Measurements from ENCODE around the gene JAKMIP1.
"Not testable (repeated sequence)": the region's sequence is repeated elsewhere in the genome, so short reads cannot be mapped to it uniquely, and the experiment has no call there.

The JAKMIP1 gene

DNA sequence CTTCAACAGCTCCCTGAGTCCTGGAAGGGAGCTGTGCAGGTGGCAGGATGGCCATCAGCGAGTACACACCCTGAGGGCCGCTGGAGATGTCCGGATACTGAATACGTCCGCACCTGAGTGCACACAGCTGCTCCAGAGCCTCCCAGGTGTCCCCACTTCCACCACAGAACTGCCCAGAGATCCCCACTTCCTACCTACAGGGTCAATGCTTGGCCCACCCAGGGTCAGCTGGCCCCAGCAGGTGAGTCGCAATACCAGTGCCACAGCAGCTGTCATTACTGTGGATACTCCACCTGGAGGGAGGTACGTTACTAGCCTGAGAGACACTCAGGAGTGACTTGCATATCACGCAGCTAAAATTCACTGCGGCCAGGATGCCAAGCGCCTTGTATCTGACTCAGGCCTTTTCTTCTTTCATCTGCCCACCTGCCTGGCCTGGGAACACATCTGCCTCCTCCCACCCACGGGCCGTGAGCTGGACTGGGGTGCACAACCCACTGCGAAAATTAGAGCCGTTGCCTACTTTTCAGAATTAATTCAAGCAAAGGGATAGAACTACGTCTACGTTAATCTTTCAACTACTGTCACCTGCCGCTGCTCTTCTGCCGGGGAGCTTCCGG lies 191.5 kb downstream of the JAKMIP1 start:
- CTCF ChIA-PET = interaction anchor here (0.6 to 1.4 kb wide), 2 partner anchors 10 to 465 kb away, joined by 5 read pairs; no protein-coding TSS in a partner anchor

DNA sequence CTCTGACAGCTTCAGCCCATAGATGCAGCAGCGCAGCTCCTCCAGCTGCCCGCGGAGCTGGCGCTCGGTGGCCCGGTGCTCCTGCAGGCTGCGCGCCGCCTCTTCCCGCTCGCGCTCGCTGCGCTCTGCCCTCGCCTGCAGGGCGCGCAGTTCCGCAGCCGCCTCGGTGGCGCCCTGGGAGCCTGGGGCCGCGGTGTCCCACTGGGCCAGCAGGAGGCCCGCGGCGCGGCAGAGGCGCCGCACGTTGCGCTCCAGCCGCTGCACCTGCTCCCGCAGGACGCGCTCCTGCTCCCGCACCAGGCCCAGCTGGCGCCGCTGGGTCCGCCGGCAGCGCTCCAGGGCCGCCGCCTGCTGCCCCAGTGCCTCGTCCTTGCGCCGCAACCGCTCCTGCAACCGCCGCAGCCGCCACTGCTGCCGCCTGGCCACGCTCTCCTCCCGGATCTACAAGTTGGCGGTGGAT lies 192.2 kb downstream of the JAKMIP1 start:
- ChIA-PET POLR2A (no interaction called here), CTCF (interaction anchor here (1.4 kb wide), 1 partner anchor 10 kb away, joined by 5 read pairs; no protein-coding TSS in a partner anchor)
- TF ChIP-seq ZNF384 (IDR thresholded peaks at IDR 0.05) (no peak), TARDBP (IDR thresholded peaks at IDR 0.05) (no peak), NFRKB (IDR thresholded peaks at IDR 0.05) (no peak), LEF1 (IDR thresholded peaks at IDR 0.05; ENCODE audit: borderline replicate concordance) (no peak), ELF4 (IDR thresholded peaks at IDR 0.05) (no peak)
- peak; percentile 75 for DNase-seq (ENCODE audit: extremely low spot score)

More for the DNA sequence above, 191.5 kb downstream of the JAKMIP1 start:
- no peak for DNase-seq (ENCODE audit: extremely low spot score)
- POLR2A ChIA-PET = no interaction called here
- TF ChIP-seq ZNF384 (IDR thresholded peaks at IDR 0.05) = no peak

DNA sequence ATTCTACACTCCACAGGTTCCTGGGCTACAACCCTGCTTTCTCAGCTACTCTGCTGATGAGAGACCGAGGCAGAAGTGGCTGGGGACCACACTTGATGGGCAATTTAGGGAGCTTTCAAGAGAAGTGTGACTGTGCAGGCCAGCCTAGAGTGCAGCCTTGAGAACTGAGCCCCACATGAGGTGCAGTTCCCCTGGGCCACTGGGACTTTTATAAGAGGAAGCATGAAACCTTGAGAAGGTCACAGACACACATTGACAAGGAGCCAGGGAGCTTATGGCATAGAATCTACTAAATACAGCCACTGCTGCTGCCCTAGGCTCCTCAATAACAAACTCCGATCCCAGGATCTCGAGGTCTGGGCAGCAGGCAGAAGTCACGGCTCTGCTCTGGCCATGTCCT lies 195.2 kb downstream of the JAKMIP1 start:
- ChIA-PET POLR2A (no interaction called here), CTCF (interaction anchor here (0.5 kb wide), 1 partner anchor 327 kb away, joined by 3 read pairs; no protein-coding TSS in a partner anchor)
- no peak for DNase-seq (ENCODE audit: extremely low spot score)
- TF ChIP-seq HDGF (IDR thresholded peaks at IDR 0.05; ENCODE audit: borderline replicate concordance) = no peak
- no peak for TF ChIP-seq L3MBTL2 (conservative IDR thresholded peaks at IDR 0.05)
- TF ChIP-seq ARNT (IDR thresholded peaks at IDR 0.05) = no peak
- TF ChIP-seq SP1 (IDR thresholded peaks at IDR 0.05) = no peak
- TF ChIP-seq NFRKB (IDR thresholded peaks at IDR 0.05) = no peak
- TF ChIP-seq CTBP1 (IDR thresholded peaks at IDR 0.05; ENCODE audit: borderline replicate concordance) = no peak
- TF ChIP-seq, protein P1, sequence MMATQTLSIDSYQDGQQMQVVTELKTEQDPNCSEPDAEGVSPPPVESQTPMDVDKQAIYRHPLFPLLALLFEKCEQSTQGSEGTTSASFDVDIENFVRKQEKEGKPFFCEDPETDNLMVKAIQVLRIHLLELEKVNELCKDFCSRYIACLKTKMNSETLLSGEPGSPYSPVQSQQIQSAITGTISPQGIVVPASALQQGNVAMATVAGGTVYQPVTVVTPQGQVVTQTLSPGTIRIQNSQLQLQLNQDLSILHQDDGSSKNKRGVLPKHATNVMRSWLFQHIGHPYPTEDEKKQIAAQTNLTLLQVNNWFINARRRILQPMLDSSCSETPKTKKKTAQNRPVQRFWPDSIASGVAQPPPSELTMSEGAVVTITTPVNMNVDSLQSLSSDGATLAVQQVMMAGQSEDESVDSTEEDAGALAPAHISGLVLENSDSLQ (IDR thresholded peaks at IDR 0.05) = no peak

DNA sequence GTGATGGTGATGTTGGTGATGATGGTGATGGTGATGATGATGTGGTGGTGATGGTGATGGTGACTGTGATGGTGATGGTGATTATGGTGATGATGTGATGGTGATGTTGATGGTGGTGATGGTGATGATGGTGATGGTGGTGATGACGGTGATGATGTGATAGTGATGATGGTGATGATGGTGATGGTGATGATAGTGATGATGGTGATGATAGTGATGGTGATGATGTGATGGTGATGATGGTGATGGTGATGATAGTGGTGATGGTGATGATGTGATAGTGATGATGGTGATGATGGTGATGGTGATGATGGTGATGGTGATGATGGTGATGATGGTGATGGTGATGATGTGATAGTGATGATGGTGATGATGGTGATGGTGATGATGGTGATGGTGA lies 196.9 kb downstream of the JAKMIP1 start:
- DNase-seq (ENCODE audit: extremely low spot score); CTCF ChIA-PET; POLR2A ChIA-PET: not testable (repeated sequence)

DNA sequence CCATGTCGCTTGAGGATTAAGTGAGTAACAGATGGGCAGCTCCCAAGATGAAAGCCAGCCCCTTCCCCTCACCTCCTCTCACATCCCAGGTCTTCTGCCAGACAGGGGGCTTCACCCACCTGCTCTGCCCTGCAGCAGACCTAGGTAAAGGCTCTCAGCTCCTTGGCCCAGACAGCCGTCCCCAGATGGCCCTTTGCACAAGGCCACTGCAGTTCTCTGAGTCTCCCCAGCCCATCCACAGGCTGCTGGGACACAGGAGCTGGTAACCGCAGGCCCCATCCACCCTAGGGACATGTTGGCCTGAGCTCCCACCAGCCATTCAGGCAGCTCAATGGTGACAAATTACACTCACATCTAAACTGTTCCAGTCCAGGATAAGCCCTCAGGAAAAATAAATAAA lies 197.4 kb downstream of the JAKMIP1 start:
- ChIA-PET CTCF (interaction anchor here (0.9 kb wide), 1 partner anchor 18 kb away, joined by 3 read pairs; no protein-coding TSS in a partner anchor), POLR2A (no interaction called here)
- no peak for DNase-seq (ENCODE audit: extremely low spot score)
- TF ChIP-seq ZNF384 (IDR thresholded peaks at IDR 0.05) = no peak
- no peak for TF ChIP-seq FOXK2 (IDR thresholded peaks at IDR 0.05)
- no peak for TF ChIP-seq LEF1 (IDR thresholded peaks at IDR 0.05; ENCODE audit: borderline replicate concordance)
- TF ChIP-seq, protein P1 (IDR thresholded peaks at IDR 0.05) = no peak
- TF ChIP-seq SUZ12 (IDR thresholded peaks at IDR 0.05) = no peak
- no peak for TF ChIP-seq L3MBTL2 (conservative IDR thresholded peaks at IDR 0.05)
- no peak for TF ChIP-seq CTBP1 (IDR thresholded peaks at IDR 0.05; ENCODE audit: borderline replicate concordance)
- no peak for TF ChIP-seq BHLHE40 (IDR thresholded peaks at IDR 0.05; ENCODE audit: borderline replicate concordance)
- TF ChIP-seq FOXA1 (IDR thresholded peaks at IDR 0.05) = no peak
- TF ChIP-seq NFRKB (IDR thresholded peaks at IDR 0.05) = no peak
- TF ChIP-seq TARDBP (IDR thresholded peaks at IDR 0.05) = no peak
- no peak for TF ChIP-seq ELF4 (IDR thresholded peaks at IDR 0.05)
- no peak for TF ChIP-seq SP1 (IDR thresholded peaks at IDR 0.05)
- no peak for TF ChIP-seq HDGF (IDR thresholded peaks at IDR 0.05; ENCODE audit: borderline replicate concordance)
- no peak for TF ChIP-seq ARNT (IDR thresholded peaks at IDR 0.05)
- no peak for TF ChIP-seq FOXM1 (IDR thresholded peaks at IDR 0.05; ENCODE audit: borderline replicate concordance)

DNA sequence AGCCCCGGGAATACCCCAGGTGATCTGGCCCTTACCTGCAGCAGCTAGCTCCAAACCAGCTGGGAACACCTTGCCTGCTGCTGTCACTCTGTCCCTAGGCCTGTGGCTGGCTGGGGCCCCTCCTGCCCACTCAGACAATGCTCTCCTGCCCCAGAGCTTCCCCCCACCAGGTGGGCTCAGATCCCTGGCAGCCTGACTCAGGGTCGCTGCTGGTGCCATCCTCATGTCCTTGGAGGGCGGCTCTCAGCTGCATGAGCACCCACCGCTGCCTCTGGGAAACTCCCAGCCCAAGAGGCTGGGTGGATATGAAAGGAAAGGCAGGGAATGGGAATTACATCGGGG lies 197.9 kb downstream of the JAKMIP1 start:
- CTCF ChIA-PET = interaction anchor here (0.9 kb wide), 1 partner anchor 18 kb away, joined by 3 read pairs; no protein-coding TSS in a partner anchor
- no peak for DNase-seq (ENCODE audit: extremely low spot score)
- POLR2A ChIA-PET = no interaction called here
- TF ChIP-seq NFRKB (IDR thresholded peaks at IDR 0.05) (no peak), ELF4 (IDR thresholded peaks at IDR 0.05) (no peak), HDGF (IDR thresholded peaks at IDR 0.05; ENCODE audit: borderline replicate concordance) (no peak), SP1 (IDR thresholded peaks at IDR 0.05) (no peak), FOXM1 (IDR thresholded peaks at IDR 0.05; ENCODE audit: borderline replicate concordance) (no peak), ZNF384 (IDR thresholded peaks at IDR 0.05) (no peak), LEF1 (IDR thresholded peaks at IDR 0.05; ENCODE audit: borderline replicate concordance) (no peak), FOXK2 (IDR thresholded peaks at IDR 0.05) (no peak), FOXA1 (IDR thresholded peaks at IDR 0.05) (no peak)
- TF ChIP-seq, protein P1 (IDR thresholded peaks at IDR 0.05) = no peak
